Measurements from ENCODE around the gene CFAP119.

DNA sequence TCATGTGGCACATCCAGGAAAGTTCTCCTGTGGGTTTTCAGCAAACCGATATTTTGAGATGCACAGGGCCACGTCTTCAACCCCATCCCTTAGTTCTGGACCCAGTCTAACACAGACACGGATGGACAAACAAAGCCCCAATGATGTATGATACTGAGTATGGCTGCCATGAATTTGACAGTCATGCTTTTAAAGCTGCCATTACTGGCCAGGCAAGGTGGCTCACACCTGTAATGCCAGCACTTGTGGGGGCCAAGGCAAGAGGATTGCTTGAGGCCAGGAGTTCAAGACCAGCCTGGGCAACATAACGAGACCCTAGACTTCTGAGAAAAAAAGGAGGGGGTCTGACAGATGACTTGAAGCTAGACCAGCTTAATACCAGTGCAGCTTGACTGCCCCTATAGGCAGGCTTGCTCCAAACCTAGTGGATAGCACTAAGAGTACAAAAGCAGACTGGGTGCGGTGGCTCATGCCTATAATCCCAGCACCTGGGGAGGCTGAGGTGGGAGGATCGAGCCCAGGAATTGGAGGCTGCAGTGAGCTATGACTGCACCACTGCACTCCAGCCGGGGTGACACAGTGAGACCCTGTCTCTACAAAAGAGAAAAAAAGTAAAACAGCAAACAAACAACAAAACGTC is 35.9 kb upstream of the CFAP119 start:
- TF ChIP-seq SNAI2 (CRISPR knock-in tag; IDR thresholded peaks at IDR 0.05) (no peak), GLIS3 (CRISPR knock-in tag; IDR thresholded peaks at IDR 0.05) (no peak)

Data from SK-N-SH treated with all-trans-retinoic acid at 6 μM for 48 hours (cell line).